Muscle of arm (tissue), 12 donors: ENCODE results near the gene ZNF467. TPM values are rescaled to one million over a fixed set of nuclear protein-coding genes. Genes with fewer than 3 reads are reported as not detected.

Experiments used
- DNase-seq: peaks from one replicate; pipeline ENCODE4 v3.0.0-alpha.2; 2013
- polyA plus RNA-seq, 12 donors: library from polyadenylated mRNA; unstranded; fragments of 120-200 nt; gene quantifications; one replicate each; pipeline ENCODE4 v1.2.1, GENCODE V29; 2013; ENCODE audit not compliant: insufficient read length in 12 of 12

The ZNF467 gene
- polyA plus RNA-seq, 12 donors: 4.8 to 15.1 (median 5.8) TPM; not detected in 1

GRCh38 chr7:149728491-149729375 lies 44.7 kb downstream of the ZNF467 start:
- no peak for DNase-seq

GRCh38 chr7:149727899-149728476 lies 45.4 kb downstream of the ZNF467 start:
- DNase-seq: no peak

GRCh38 chr7:149727053-149727898 lies 46.1 kb downstream of the ZNF467 start:
- no peak for DNase-seq

- no peak for DNase-seq
Observed at GRCh38 chr7:149725916-149726315, 47.5 kb downstream of the ZNF467 start.

- no peak for DNase-seq
Observed at GRCh38 chr7:149725426-149725821, 48.0 kb downstream of the ZNF467 start.

GRCh38 chr7:149724661-149725425 lies 48.5 kb downstream of the ZNF467 start:
- DNase-seq: no peak

GRCh38 chr7:149723795-149724495 lies 49.4 kb downstream of the ZNF467 start:
- no peak for DNase-seq

- DNase-seq: no peak
Observed at GRCh38 chr7:149723082-149723767, 50.2 kb downstream of the ZNF467 start.

- DNase-seq: no peak
Observed at GRCh38 chr7:149722356-149722957, 50.9 kb downstream of the ZNF467 start.

GRCh38 chr7:149721084-149721601 lies 52.2 kb downstream of the ZNF467 start:
- no peak for DNase-seq

- no peak for DNase-seq
Observed at GRCh38 chr7:149720372-149721083, 52.9 kb downstream of the ZNF467 start.

- DNase-seq: no peak
Observed at GRCh38 chr7:149719912-149720335, 53.5 kb downstream of the ZNF467 start.

GRCh38 chr7:149719050-149719899 lies 54.1 kb downstream of the ZNF467 start:
- no peak for DNase-seq

GRCh38 chr7:149718730-149719049 lies 54.7 kb downstream of the ZNF467 start:
- DNase-seq: no peak

GRCh38 chr7:149717481-149717880 lies 55.9 kb downstream of the ZNF467 start:
- DNase-seq: no peak

GRCh38 chr7:149716932-149717307 lies 56.5 kb downstream of the ZNF467 start:
- DNase-seq: no peak

- no peak for DNase-seq
Observed at GRCh38 chr7:149716007-149716931, 57.1 kb downstream of the ZNF467 start.
